GM19351 (cell line): ENCODE measurements around the gene PRR18.
"Not testable (repeated sequence)": the region's sequence is repeated elsewhere in the genome, so short reads cannot be mapped to it uniquely, and the experiment has no call there.

Source experiments
- ATAC-seq: cut with Tn5 transposase; IDR thresholded peaks from one replicate; pipeline ENCODE4 v1.9.1; 2021; ENCODE audit warnings: mild to moderate bottlenecking, moderate library complexity; ENCODE audit not compliant: unreplicated experiment

Gene PRR18

GRCh38 chr6:166308033-166308768 lies at the start of gene PRR18:
PRR18 (minus strand) TSS chr6:166308392; CDS start chr6:166308142, 250 bp downstream.
- peak; percentile 42 for ATAC-seq

GRCh38 chr6:166355552-166355951 lies 47.4 kb upstream of the PRR18 start:
- ATAC-seq: no peak

GRCh38 chr6:166354965-166355364 lies 46.8 kb upstream of the PRR18 start:
- ATAC-seq: no peak

GRCh38 chr6:166354143-166354542 lies 46.0 kb upstream of the PRR18 start:
- no peak for ATAC-seq

- no peak for ATAC-seq
These were observed 45.3 kb upstream of the PRR18 start for GRCh38 chr6:166353507-166353906.

GRCh38 chr6:166352923-166353322 lies 44.7 kb upstream of the PRR18 start:
- ATAC-seq: no peak

- ATAC-seq: peak; percentile 99
These were observed 43.6 kb upstream of the PRR18 start for GRCh38 chr6:166351715-166352285.

GRCh38 chr6:166348305-166348949 lies 40.2 kb upstream of the PRR18 start:
- no peak for ATAC-seq

- ATAC-seq: no peak
These were observed 38.8 kb upstream of the PRR18 start for GRCh38 chr6:166346965-166347364.

GRCh38 chr6:166346449-166346848 lies 38.3 kb upstream of the PRR18 start:
- no peak for ATAC-seq

- not testable (repeated sequence) for ATAC-seq
These were observed 37.5 kb upstream of the PRR18 start for GRCh38 chr6:166345672-166346071.

GRCh38 chr6:166344921-166345320 lies 36.7 kb upstream of the PRR18 start:
- ATAC-seq: not testable (repeated sequence)

GRCh38 chr6:166344240-166344639 lies 36.0 kb upstream of the PRR18 start:
- ATAC-seq: no peak

- peak; percentile 37 for ATAC-seq
These were observed 34.9 kb upstream of the PRR18 start for GRCh38 chr6:166343150-166343487.

- peak; percentile 88 for ATAC-seq
These were observed 34.4 kb upstream of the PRR18 start, which contains the start of gene SFT2D1 for GRCh38 chr6:166342349-166343149. SFT2D1 (minus strand) TSS chr6:166342545; CDS start chr6:166342481, 64 bp downstream.

- no peak for ATAC-seq
These were observed 33.8 kb upstream of the PRR18 start for GRCh38 chr6:166341977-166342348.

GRCh38 chr6:166341464-166341863 lies 33.3 kb upstream of the PRR18 start:
- ATAC-seq: no peak

- ATAC-seq: no peak
These were observed 30.7 kb upstream of the PRR18 start for GRCh38 chr6:166338854-166339253.

GRCh38 chr6:166336847-166337246 lies 28.7 kb upstream of the PRR18 start:
- ATAC-seq: no peak

- ATAC-seq: peak; percentile 41
These were observed 27.4 kb upstream of the PRR18 start for GRCh38 chr6:166335378-166336302.
